Mesenchymal stem cell (in vitro differentiated cells and primary cell): Measurements from ENCODE around the gene MTMR11.

Source experiments
- DNase-seq: peaks from one replicate; pipeline ENCODE4 v3.0.0-alpha.2; 2013
- H2AFZ ChIP-seq: one replicate; pipeline ENCODE4 v1.6.1; 2013; ENCODE audit warnings: low read depth, mild to moderate bottlenecking, control low read depth, inconsistent platforms, low read length, moderate library complexity
- H2AK5ac ChIP-seq: 2 replicates; pipeline ENCODE4 v1.6.1; 2013; ENCODE audit warnings: low read length, moderate library complexity, mild to moderate bottlenecking, inconsistent platforms; ENCODE audit not compliant: severe bottlenecking
- H2BK120ac ChIP-seq: one replicate; pipeline ENCODE4 v1.6.1; 2013; ENCODE audit warnings: low read depth, mild to moderate bottlenecking, inconsistent platforms, low read length, moderate library complexity
- H2BK12ac ChIP-seq, 2 experiments: one replicate each; pipeline ENCODE4 v1.6.1; 2013; ENCODE audit warnings: inconsistent platforms in 2 of 2, low read length in 2 of 2, mild to moderate bottlenecking in 2 of 2, moderate library complexity in 2 of 2, control low read depth in 1 of 2
- H2BK15ac ChIP-seq: one replicate; pipeline ENCODE4 v1.6.1; 2013; ENCODE audit warnings: mild to moderate bottlenecking, low read depth, inconsistent platforms; ENCODE audit not compliant: poor library complexity, severe bottlenecking
- H2BK5ac ChIP-seq: 2 replicates; pipeline ENCODE4 v1.6.1; 2013; ENCODE audit warnings: low read depth, mild to moderate bottlenecking, low read length, control low read depth, inconsistent platforms; ENCODE audit not compliant: poor library complexity, severe bottlenecking
- H3K14ac ChIP-seq, 2 experiments: one replicate each; pipeline ENCODE4 v1.6.1; 2013; ENCODE audit warnings: inconsistent platforms in 2 of 2, low read length in 2 of 2, control low read depth in 1 of 2, mild to moderate bottlenecking in 1 of 2, moderate library complexity in 1 of 2
- H3K18ac ChIP-seq, 2 experiments: one replicate each; pipeline ENCODE4 v1.6.1; 2013; ENCODE audit warnings: inconsistent platforms in 2 of 2, low read length in 2 of 2, control low read depth in 1 of 2, low read depth in 1 of 2, mild to moderate bottlenecking in 1 of 2
- H3K23ac ChIP-seq, 2 experiments: one replicate each; pipeline ENCODE4 v1.6.1; 2013; ENCODE audit warnings: inconsistent platforms in 2 of 2, low read length in 2 of 2, mild to moderate bottlenecking in 2 of 2, moderate library complexity in 2 of 2, control low read depth in 1 of 2
- H3K27ac ChIP-seq: 2 replicates; pipeline ENCODE4 v1.5.1; 2013; ENCODE audit warnings: mild to moderate bottlenecking, moderate library complexity, low read length, control low read depth, inconsistent platforms; ENCODE audit not compliant: poor library complexity, severe bottlenecking
- H3K27me3 ChIP-seq, 2 experiments: 2 replicates each; pipeline versions ENCODE4 v1.6.1 to v1.7.0; 2013; ENCODE audit warnings: low read length in 2 of 2, mild to moderate bottlenecking in 2 of 2, moderate library complexity in 2 of 2, control low read depth in 1 of 2, inconsistent platforms in 1 of 2; ENCODE audit not compliant: control insufficient read depth in 1 of 2, insufficient read depth in 1 of 2
- H3K36me3 ChIP-seq, 2 experiments: 2 replicates each; pipeline versions ENCODE4 v1.6.1 to v1.7.0; 2013; ENCODE audit warnings: low read length in 2 of 2, control low read depth in 1 of 2, inconsistent platforms in 1 of 2, low read depth in 1 of 2, mild to moderate bottlenecking in 1 of 2; ENCODE audit not compliant: insufficient read depth in 2 of 2, control insufficient read depth in 1 of 2
- H3K4ac ChIP-seq, 2 experiments: one replicate each; pipeline ENCODE4 v1.6.1; 2013; ENCODE audit warnings: inconsistent platforms in 2 of 2, low read length in 2 of 2, mild to moderate bottlenecking in 2 of 2, moderate library complexity in 2 of 2, control low read depth in 1 of 2, low read depth in 1 of 2
- H3K4me1 ChIP-seq: 2 replicates; pipeline ENCODE4 v1.6.1; 2013; ENCODE audit warnings: low read depth, low read length, control low read depth; ENCODE audit not compliant: control insufficient read depth, insufficient read depth
- H3K4me2 ChIP-seq: 2 replicates; pipeline ENCODE4 v1.6.1; 2013; ENCODE audit warnings: low read length, mild to moderate bottlenecking, inconsistent platforms; ENCODE audit not compliant: poor library complexity, severe bottlenecking
- H3K4me3 ChIP-seq, 2 experiments: 2 replicates each; pipeline versions ENCODE4 v1.5.1 to v1.7.0; 2013; ENCODE audit warnings: low read length in 2 of 2, mild to moderate bottlenecking in 2 of 2, control low read depth in 1 of 2, low read depth in 1 of 2; ENCODE audit not compliant: insufficient read depth in 1 of 2
- H3K79me1 ChIP-seq: replicated peaks from 2 replicates; pipeline ENCODE4 v1.6.1; 2013; ENCODE audit warnings: mild to moderate bottlenecking, control low read depth, low read length, inconsistent platforms; ENCODE audit not compliant: poor library complexity, severe bottlenecking
- H3K9ac ChIP-seq: 2 replicates; pipeline ENCODE4 v1.7.0; 2013; ENCODE audit warnings: mild to moderate bottlenecking, low read length, moderate library complexity
- H3K9me3 ChIP-seq: 2 replicates; pipeline ENCODE4 v1.7.0; 2013; ENCODE audit warnings: mild to moderate bottlenecking, low read length; ENCODE audit not compliant: control insufficient read depth
- H4K8ac ChIP-seq: one replicate; pipeline ENCODE4 v1.6.1; 2013; ENCODE audit warnings: inconsistent platforms, mild to moderate bottlenecking, low read length, moderate library complexity
- H4K91ac ChIP-seq: one replicate; pipeline ENCODE4 v1.6.1; 2013; ENCODE audit warnings: mild to moderate bottlenecking, low read length, inconsistent platforms
- WGBS: methylation state at CpG from one replicate; pipeline ENCODE4 v1.1.7; 2013; ENCODE audit warnings: mixed read lengths; 5-methylcytosine and 5-hydroxymethylcytosine counted together

The MTMR11 gene

DNA sequence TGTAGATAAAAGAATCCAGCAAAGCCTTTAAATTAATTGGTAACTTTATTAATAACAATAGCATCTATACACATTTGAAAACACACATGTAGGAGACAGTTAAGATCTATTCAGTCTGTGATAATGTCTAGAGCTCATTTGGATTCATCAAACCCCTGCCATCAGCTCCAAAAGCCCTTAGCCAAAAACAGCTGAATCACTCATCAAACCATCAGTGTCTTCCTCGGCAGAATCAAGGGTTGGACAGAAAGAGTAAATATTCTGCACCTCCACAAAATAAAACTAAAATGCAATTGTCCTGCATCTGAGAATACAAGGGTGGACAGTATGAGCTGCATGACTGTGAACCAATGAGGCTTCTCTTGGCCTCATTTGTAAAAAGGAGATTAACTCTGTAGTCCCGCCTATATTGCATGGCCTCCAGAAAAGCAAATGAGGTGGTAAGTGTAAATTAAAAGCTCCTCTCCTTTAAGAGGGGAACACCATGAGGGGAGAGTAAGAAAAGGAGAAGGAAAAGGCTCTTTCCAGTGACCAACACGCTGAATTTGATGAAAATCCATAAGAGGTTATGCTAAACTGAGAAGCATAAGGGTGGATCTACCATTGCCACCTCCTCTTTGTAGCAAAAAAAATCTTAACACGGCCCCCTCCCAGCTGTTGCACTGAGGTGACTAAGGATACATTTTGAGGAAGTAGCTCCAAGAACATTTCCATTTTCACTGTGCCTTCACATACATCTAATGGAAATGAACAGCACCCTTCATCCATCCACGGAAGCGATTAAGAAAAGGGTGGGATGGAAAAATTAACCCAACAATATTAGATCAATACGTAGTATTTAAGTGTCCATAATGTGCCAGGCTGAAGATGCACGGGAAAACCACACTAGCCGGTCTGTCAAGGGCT, 52.0 kb downstream of the MTMR11 start:
- Histone ChIP-seq H3K4ac (no peak overlapping the region), H3K27me3 (no peaks in the 10 kb centered on the region), H2BK120ac (no peak overlapping the region), H2AK5ac (no peak overlapping the region), H3K18ac (no peak overlapping the region), H3K14ac (no peak overlapping the region), H3K4me2 (peak overlapping the region; percentile 95), H3K9ac (peak overlapping the region; percentile 98), H3K36me3 (no peaks in the 10 kb centered on the region), H4K8ac (no peak overlapping the region), H2BK12ac (no peak overlapping the region), H3K4me3 (peak overlapping the region in 1 of 2 experiments; percentile 79), H3K23ac (no peak overlapping the region), H2AFZ (no peak overlapping the region), H3K4me1 (peaks cover 2% of the 10 kb centered on the region), H2BK15ac (no peak overlapping the region), H3K79me1 (peaks cover 9% of the 10 kb centered on the region), H3K9me3 (no peaks in the 10 kb centered on the region), H4K91ac (no peak overlapping the region), H3K27ac (peak overlapping the region; percentile 79), H2BK5ac (no peak overlapping the region)
- peak; percentile 56 for DNase-seq
- WGBS = 28% methylated on average over 4 of the region's 9 CpGs

DNA sequence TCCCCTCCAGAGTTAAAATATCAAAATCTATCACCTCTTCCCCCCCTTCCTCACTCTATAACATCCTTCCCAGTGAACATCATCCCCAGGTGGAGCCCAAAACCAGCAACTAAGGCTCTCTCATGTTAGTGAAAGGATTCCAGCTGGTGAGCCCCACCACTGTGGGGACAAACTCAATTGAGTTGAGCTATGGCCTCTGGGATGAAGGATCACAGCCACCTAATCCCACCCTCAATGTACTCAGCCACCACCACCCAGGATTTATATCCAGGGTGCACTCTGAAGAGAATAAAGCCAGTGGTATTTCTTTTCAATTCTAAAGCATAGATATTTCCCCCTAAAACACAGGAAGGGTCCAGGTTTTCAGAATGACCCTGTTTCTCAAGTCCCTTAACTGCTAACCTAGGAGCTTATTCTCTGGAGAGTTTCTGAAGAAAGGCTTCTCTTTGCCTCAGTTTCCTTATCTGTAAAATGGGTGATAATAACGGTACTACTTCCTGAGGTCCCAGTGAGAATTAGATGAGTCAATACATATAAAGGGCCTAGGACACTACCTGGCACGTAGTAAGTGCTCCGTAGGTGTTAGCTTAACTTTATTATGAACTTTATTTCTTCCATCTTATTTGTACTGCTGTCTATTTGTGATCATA, 53.0 kb downstream of the MTMR11 start:
- H3K4me2 ChIP-seq = peak overlapping the region; percentile 10
- no peak overlapping the region for H2BK5ac ChIP-seq
- no peak overlapping the region for H2AK5ac ChIP-seq
- H3K27me3 ChIP-seq = no peaks in the 10 kb centered on the region
- peak overlapping the region in 1 of 2 experiments; percentile 79 for H3K4me3 ChIP-seq
- H3K4me1 ChIP-seq = peaks cover 2% of the 10 kb centered on the region
- no peak overlapping the region for H4K8ac ChIP-seq
- H3K18ac ChIP-seq = no peak overlapping the region
- H3K23ac ChIP-seq = no peak overlapping the region
- DNase-seq = no peak
- H3K4ac ChIP-seq = no peak overlapping the region
- no peak overlapping the region for H3K27ac ChIP-seq
- H3K36me3 ChIP-seq = no peaks in the 10 kb centered on the region
- H3K14ac ChIP-seq = no peak overlapping the region
- H2BK12ac ChIP-seq = no peak overlapping the region
- WGBS = 100% methylated on average over 1 of the region's 3 CpGs
- peak overlapping the region; percentile 98 for H3K9ac ChIP-seq
- H2BK120ac ChIP-seq = no peak overlapping the region
- no peak overlapping the region for H4K91ac ChIP-seq
- H3K79me1 ChIP-seq = peaks cover 9% of the 10 kb centered on the region
- no peak overlapping the region for H2BK15ac ChIP-seq
- H2AFZ ChIP-seq = no peak overlapping the region
- H3K9me3 ChIP-seq = no peaks in the 10 kb centered on the region

DNA sequence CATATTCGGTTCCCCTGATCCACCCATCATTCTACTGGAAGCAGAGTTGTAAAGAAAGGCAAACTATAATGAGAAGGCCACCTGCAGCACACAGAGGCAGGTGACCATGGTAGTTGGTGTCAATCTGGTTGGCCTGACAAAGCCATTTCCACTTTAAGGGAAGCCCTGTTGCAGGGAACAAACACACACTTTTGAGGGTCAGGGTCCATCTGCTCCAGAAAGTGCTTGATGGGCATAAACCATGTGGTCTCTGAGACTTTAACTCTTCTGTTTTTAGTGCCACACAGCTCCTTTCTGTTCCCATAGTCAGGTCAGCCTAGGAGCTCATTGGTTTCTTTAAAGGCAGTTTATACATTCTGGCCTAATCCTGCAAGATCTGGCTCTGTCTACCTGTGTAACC, 54.8 kb downstream of the MTMR11 start:
- no peak overlapping the region for H3K27ac ChIP-seq
- H2AK5ac ChIP-seq = no peak overlapping the region
- H3K23ac ChIP-seq = no peak overlapping the region
- no peak overlapping the region for H3K14ac ChIP-seq
- no peak overlapping the region for H2AFZ ChIP-seq
- H3K9ac ChIP-seq = no peak overlapping the region
- no peaks in the 10 kb centered on the region for H3K36me3 ChIP-seq
- H3K79me1 ChIP-seq = peaks cover 9% of the 10 kb centered on the region
- DNase-seq = no peak
- H3K18ac ChIP-seq = no peak overlapping the region
- WGBS = 100% methylated on average over 1 of the region's 1 CpG
- no peaks in the 10 kb centered on the region for H3K27me3 ChIP-seq
- H4K8ac ChIP-seq = no peak overlapping the region
- no peak overlapping the region for H4K91ac ChIP-seq
- H3K4me1 ChIP-seq = peaks cover 2% of the 10 kb centered on the region
- H3K4ac ChIP-seq = peak overlapping the region in 1 of 2 experiments; percentile 35
- no peak overlapping the region for H2BK5ac ChIP-seq
- no peak overlapping the region for H2BK15ac ChIP-seq
- H3K9me3 ChIP-seq = no peaks in the 10 kb centered on the region
- H2BK120ac ChIP-seq = no peak overlapping the region
- no peak overlapping the region for H3K4me3 ChIP-seq
- no peak overlapping the region for H3K4me2 ChIP-seq
- H2BK12ac ChIP-seq = no peak overlapping the region

DNA sequence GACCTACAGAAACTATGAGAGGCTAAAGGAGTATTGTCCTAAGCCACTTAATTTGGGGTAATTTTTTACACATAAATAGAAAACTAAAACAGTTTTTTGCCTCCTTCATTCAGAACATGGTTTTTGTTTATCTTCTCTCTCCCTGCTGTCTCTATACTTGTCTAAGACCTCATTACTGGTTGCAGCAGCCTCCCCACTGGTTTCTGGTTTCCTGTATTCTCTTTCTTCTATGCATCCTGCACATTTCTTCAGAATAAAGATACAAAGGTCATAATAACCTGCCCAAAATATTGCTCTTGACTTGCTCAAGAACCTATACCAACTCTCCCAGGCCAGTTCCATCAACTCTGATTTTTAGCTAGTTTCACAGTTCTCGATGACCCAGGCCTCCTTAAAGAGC, 57.1 kb downstream of the MTMR11 start:
- H3K14ac ChIP-seq = no peak overlapping the region
- no peak overlapping the region for H2BK15ac ChIP-seq
- H3K23ac ChIP-seq = no peak overlapping the region
- H4K91ac ChIP-seq = no peak overlapping the region
- H2BK12ac ChIP-seq = no peak overlapping the region
- H3K9ac ChIP-seq = no peak overlapping the region
- H3K4me1 ChIP-seq = no peaks in the 10 kb centered on the region
- no peaks in the 10 kb centered on the region for H3K36me3 ChIP-seq
- no peak overlapping the region for H3K4me3 ChIP-seq
- no peaks in the 10 kb centered on the region for H3K9me3 ChIP-seq
- WGBS = 84% methylated on average over 1 of the region's 1 CpG
- H3K4me2 ChIP-seq = no peak overlapping the region
- H3K27me3 ChIP-seq = no peaks in the 10 kb centered on the region
- no peak overlapping the region for H3K18ac ChIP-seq
- H3K4ac ChIP-seq = no peak overlapping the region
- H2AFZ ChIP-seq = no peak overlapping the region
- no peak overlapping the region for H2BK5ac ChIP-seq
- H2AK5ac ChIP-seq = no peak overlapping the region
- no peak overlapping the region for H4K8ac ChIP-seq
- peaks cover 9% of the 10 kb centered on the region for H3K79me1 ChIP-seq
- H3K27ac ChIP-seq = no peak overlapping the region
- no peak for DNase-seq
- H2BK120ac ChIP-seq = no peak overlapping the region
